GM19455 (cell line): ENCODE measurements around the gene AP1AR.
"Not testable (repeated sequence)": the region's sequence is repeated elsewhere in the genome, so short reads cannot be mapped to it uniquely, and the experiment has no call there.

Experiments
- ATAC-seq: cut with Tn5 transposase; IDR thresholded peaks from one replicate; pipeline ENCODE4 v1.9.1; 2021; ENCODE audit not compliant: unreplicated experiment

AP1AR gene

GRCh38 chr4:112231779-112232713, at the start of gene AP1AR:
TSS of gene AP1AR (plus strand) at chr4:112231787. CDS start at chr4:112232092, 305 bp downstream.
- ATAC-seq, result peak; percentile 70

- ATAC-seq, result no peak
Measured at GRCh38 chr4:112182604-112183003, 49.0 kb upstream of the AP1AR start.

- ATAC-seq, result no peak
Measured at GRCh38 chr4:112183252-112183651, 48.3 kb upstream of the AP1AR start.

GRCh38 chr4:112184438-112184837, 47.1 kb upstream of the AP1AR start:
- ATAC-seq, result no peak

- no peak for ATAC-seq
Measured at GRCh38 chr4:112185334-112185733, 46.3 kb upstream of the AP1AR start.

- ATAC-seq, result no peak
Measured at GRCh38 chr4:112185740-112186670, 45.6 kb upstream of the AP1AR start.

- no peak for ATAC-seq
Measured at GRCh38 chr4:112189754-112190153, 41.8 kb upstream of the AP1AR start.

GRCh38 chr4:112190684-112191083, 40.9 kb upstream of the AP1AR start:
- no peak for ATAC-seq

GRCh38 chr4:112196461-112196860, 35.1 kb upstream of the AP1AR start:
- ATAC-seq, result no peak

GRCh38 chr4:112199041-112199440, 32.5 kb upstream of the AP1AR start:
- peak; percentile 30 for ATAC-seq

- ATAC-seq, result no peak
Measured at GRCh38 chr4:112201915-112202505, 29.6 kb upstream of the AP1AR start.

- ATAC-seq, result no peak
Measured at GRCh38 chr4:112203593-112203992, 28.0 kb upstream of the AP1AR start.

- ATAC-seq, result no peak
Measured at GRCh38 chr4:112206431-112206830, 25.2 kb upstream of the AP1AR start.

GRCh38 chr4:112208137-112209095, 23.2 kb upstream of the AP1AR start:
- ATAC-seq, result not testable (repeated sequence)

GRCh38 chr4:112210777-112211176, 20.8 kb upstream of the AP1AR start:
- no peak for ATAC-seq

GRCh38 chr4:112213091-112213490, 18.5 kb upstream of the AP1AR start:
- ATAC-seq, result no peak

- ATAC-seq, result no peak
Measured at GRCh38 chr4:112213856-112214255, 17.7 kb upstream of the AP1AR start.

GRCh38 chr4:112214390-112215264, 17.0 kb upstream of the AP1AR start:
- no peak for ATAC-seq

GRCh38 chr4:112219826-112220366, 11.7 kb upstream of the AP1AR start:
- ATAC-seq, result no peak
